GM12878 (cell line): ENCODE data around the gene SHC4. TPM values are rescaled to one million over a fixed set of nuclear protein-coding genes. Genes with fewer than 3 reads are reported as not detected.

ENCODE experiments used
- ATAC-seq: fragments of 200-7000 bp; cut with Tn5 transposase; 3 replicates; pipeline ENCODE4 v1.9.1; 2020; ENCODE audit warnings: mild to moderate bottlenecking, moderate library complexity
- Bru-seq: library from RNA; stranded (reverse); fragments of 400-500 nt; gene quantifications from one replicate; lab custom pipeline; 2021; lab: Mats Ljungman, UMichigan
- BruChase-seq, 2 experiments: library from RNA; stranded (reverse); fragments of 400-500 nt; gene quantifications; one replicate each; lab custom pipeline; 2021; lab: Mats Ljungman, UMichigan
- BruUV-seq: library from RNA; stranded (reverse); fragments of 400-500 nt; replicated peaks from 2 replicates; lab custom pipeline; 2021; lab: Mats Ljungman, UMichigan
- CTCF ChIA-PET: fragments of 300-600 bp; sonication (Branson Sonifier 250); formaldehyde crosslinking; extraction: SDS; loops from one replicate; lab custom pipeline; 2021; ENCODE audit warnings: inconsistent platforms; lab: Yijun Ruan, JAX
- POLR2A ChIA-PET: fragments of 350-600 bp; formaldehyde crosslinking; extraction: SDS; loops from one replicate; lab custom pipeline; 2021; ENCODE audit warnings: inconsistent platforms; lab: Charles Lee
- RAD21 ChIA-PET: fragments of 300-600 bp; sonication (Branson Sonifier 250); formaldehyde crosslinking; loops from one replicate; lab custom pipeline; 2023; ENCODE audit warnings: antibody characterized with exemption; ENCODE audit not compliant: unreplicated experiment; lab: Charles Lee
- SMC1A ChIA-PET: fragments of 300-600 bp; sonication (Branson Sonifier 250); formaldehyde crosslinking; loops from one replicate; lab custom pipeline; 2023; ENCODE audit not compliant: unreplicated experiment, uncharacterized antibody; lab: Charles Lee
- DNase-seq: peaks from one replicate; pipeline ENCODE4 v3.0.0-alpha.2; 2011; ENCODE audit warnings: low read depth, low spot score
- FAIRE-seq: peaks from 3 replicates; lab custom pipeline; 2011; peaks lifted over from hg19 to GRCh38; lab: Jason Lieb, UNC
- H2AFZ ChIP-seq: 2 replicates; pipeline ENCODE4 v1.6.0; 2011; ENCODE audit warnings: low read depth, low read length, control low read depth; ENCODE audit not compliant: control insufficient read depth
- H3K27ac ChIP-seq: 2 replicates; pipeline ENCODE4 v1.5.1; 2011; ENCODE audit warnings: control low read depth; ENCODE audit not compliant: control insufficient read depth, insufficient read depth
- H3K27me3 ChIP-seq, 2 experiments: replicated peaks in 1 of 2; 2 replicates each; pipeline versions ENCODE4 v1.6.0 to v1.6.1; 2011; ENCODE audit warnings: low read length in 1 of 2; ENCODE audit not compliant: control insufficient read depth in 2 of 2, insufficient read depth in 2 of 2
- H3K36me3 ChIP-seq, 2 experiments: 2 replicates each; pipeline ENCODE4 v1.5.1; 2011; ENCODE audit warnings: low read length in 1 of 2; ENCODE audit not compliant: control insufficient read depth in 2 of 2, insufficient read depth in 2 of 2
- H3K4me1 ChIP-seq: 2 replicates; pipeline ENCODE4 v1.6.1; 2011; ENCODE audit warnings: mild to moderate bottlenecking, low read length, moderate library complexity, mixed read lengths; ENCODE audit not compliant: control insufficient read depth, insufficient read depth
- H3K4me2 ChIP-seq: 2 replicates; pipeline ENCODE4 v1.6.0; 2011; ENCODE audit warnings: control low read depth; ENCODE audit not compliant: control insufficient read depth, insufficient read depth
- H3K4me3 ChIP-seq: fragments of 200-600 bp; sonication (generic); 2 replicates; pipeline ENCODE4 v1.5.1; 2016
- H3K79me2 ChIP-seq: 2 replicates; pipeline ENCODE4 v1.6.0; 2011; ENCODE audit warnings: low read length; ENCODE audit not compliant: control insufficient read depth, insufficient read depth
- H3K9ac ChIP-seq: 2 replicates; pipeline ENCODE4 v1.8.0; 2011; ENCODE audit warnings: low read length, control low read depth, mixed read lengths; ENCODE audit not compliant: control insufficient read depth, insufficient read depth
- H3K9me3 ChIP-seq: replicated peaks from 3 replicates; pipeline ENCODE4 v1.5.1; 2011; ENCODE audit warnings: mild to moderate bottlenecking, low read length; ENCODE audit not compliant: control insufficient read depth, insufficient read depth
- H4K20me1 ChIP-seq: 2 replicates; pipeline ENCODE4 v1.6.0; 2011; ENCODE audit not compliant: control insufficient read depth, insufficient read depth
- ATF7 ChIP-seq: fragments of 450-650 bp; IDR thresholded peaks from 2 replicates; pipeline ENCODE4 v1.6.1; 2016; ENCODE audit warnings: low read depth, mild to moderate bottlenecking
- CHD1 ChIP-seq: IDR thresholded peaks from 2 replicates; pipeline ENCODE4 v1.6.1; 2012; ENCODE audit warnings: low read depth, low read length, improper control_type of control experiment
- JUNB ChIP-seq: IDR thresholded peaks from 2 replicates; pipeline ENCODE4 v1.6.1; 2016; ENCODE audit warnings: antibody characterized with exemption, mild to moderate bottlenecking
- MEF2B ChIP-seq: fragments of 450-650 bp; IDR thresholded peaks from 2 replicates; pipeline ENCODE4 v1.6.1; 2018; ENCODE audit warnings: mild to moderate bottlenecking, moderate library complexity; ENCODE audit not compliant: partially characterized antibody, poor library complexity, severe bottlenecking
- NFYB ChIP-seq: IDR thresholded peaks from 2 replicates; pipeline ENCODE4 v1.6.1; 2011; ENCODE audit warnings: low read depth, mild to moderate bottlenecking, low read length, improper control_type of control experiment, moderate library complexity; ENCODE audit not compliant: insufficient read depth
- PKNOX1 ChIP-seq: fragments of 450-650 bp; IDR thresholded peaks from 2 replicates; pipeline ENCODE4 v1.6.1; 2016; ENCODE audit warnings: mild to moderate bottlenecking
- WGBS: methylation state at CpG from one replicate; pipeline ENCODE4 v1.1.6; 2016; ENCODE audit warnings: low lambda C conversion rate; ENCODE audit not compliant: insufficient replicate concordance, insufficient coverage; ENCODE audit errors: missing lambda C conversion rate; 5-methylcytosine and 5-hydroxymethylcytosine counted together
- in situ Hi-C: fragments of 300-500 bp; cut with MboI; formaldehyde crosslinking; loops from 9 replicates; pipeline ENCODE4 v1.14.3; 2018; ENCODE audit warnings: mixed read lengths
- intact Hi-C: fragments of 100-400 bp; cut with micrococcal nuclease; formaldehyde crosslinking; loops from one replicate; pipeline ENCODE4 v1.14.2; 2022; ENCODE audit not compliant: unreplicated experiment
- long read RNA-seq, 2 experiments: library from polyadenylated mRNA; unstranded; transcript quantifications; one replicate each; pipeline ENCODE4 v2.0.0, GENCODE V29; 2019 to 2020
- polyA minus RNA-seq, 3 experiments: library from RNA; depleted of rRNA, polyadenylated mRNA; stranded (reverse); fragments of >200 nt; gene quantifications; 2 replicates each; pipeline ENCODE4 v1.2.3, GENCODE V29; 2011
- polyA plus RNA-seq, 11 experiments: library from polyadenylated mRNA; depleted of rRNA in 4 of 11; unstranded in 6 of 11; stranded (reverse) in 5 of 11; fragments of >200 nt; fragmentation: Nextera tagmentation in 4 of 11; fragmentation: Illumina TruSeq in 1 of 11; extraction: Ambion mirVana in 4 of 11; extraction: Trizol in 1 of 11; gene quantifications; 1 replicate in 1 of 11; 2 replicates in 10 of 11; pipeline versions ENCODE4 v1.2.1 to v1.2.3, GENCODE V29; 2011 to 2016; ENCODE audit warnings: inconsistent platforms in 2 of 11, missing spikeins in 2 of 11, low read depth in 1 of 11
- total RNA-seq, 4 experiments: library from RNA; depleted of rRNA in 3 of 4; stranded (reverse); fragments of >200 nt in 3 of 4; fragmentation: Illumina TruSeq in 1 of 4; extraction: Trizol in 1 of 4; gene quantifications; 2 replicates each; pipeline versions ENCODE4 v1.2.1 to v1.2.3, GENCODE V29; 2013 to 2021
- TF ChIP-seq, protein P1 (sequence below), 3 experiments: IDR thresholded peaks in 2 of 3; conservative IDR thresholded peaks in 1 of 3; 2 replicates each; pipeline ENCODE4 v1.5.1; 2011; ENCODE audit warnings: low read depth in 3 of 3, low read length in 3 of 3, mild to moderate bottlenecking in 3 of 3, control low read depth in 2 of 3, moderate library complexity in 2 of 3, inconsistent platforms in 1 of 3, mixed read lengths in 1 of 3; ENCODE audit not compliant: control insufficient read depth in 2 of 3, insufficient read depth in 1 of 3; ENCODE audit errors: extremely low read depth in 1 of 3
- TF ChIP-seq, protein P2 (sequence below): IDR thresholded peaks from 2 replicates; pipeline ENCODE4 v1.6.1; 2012; ENCODE audit warnings: low read length, inconsistent platforms
- TF ChIP-seq, protein P3 (sequence below): fragments of 450-650 bp; IDR thresholded peaks from 2 replicates; pipeline ENCODE4 v1.6.1; 2014; ENCODE audit warnings: mild to moderate bottlenecking

Gene SHC4, protein sequence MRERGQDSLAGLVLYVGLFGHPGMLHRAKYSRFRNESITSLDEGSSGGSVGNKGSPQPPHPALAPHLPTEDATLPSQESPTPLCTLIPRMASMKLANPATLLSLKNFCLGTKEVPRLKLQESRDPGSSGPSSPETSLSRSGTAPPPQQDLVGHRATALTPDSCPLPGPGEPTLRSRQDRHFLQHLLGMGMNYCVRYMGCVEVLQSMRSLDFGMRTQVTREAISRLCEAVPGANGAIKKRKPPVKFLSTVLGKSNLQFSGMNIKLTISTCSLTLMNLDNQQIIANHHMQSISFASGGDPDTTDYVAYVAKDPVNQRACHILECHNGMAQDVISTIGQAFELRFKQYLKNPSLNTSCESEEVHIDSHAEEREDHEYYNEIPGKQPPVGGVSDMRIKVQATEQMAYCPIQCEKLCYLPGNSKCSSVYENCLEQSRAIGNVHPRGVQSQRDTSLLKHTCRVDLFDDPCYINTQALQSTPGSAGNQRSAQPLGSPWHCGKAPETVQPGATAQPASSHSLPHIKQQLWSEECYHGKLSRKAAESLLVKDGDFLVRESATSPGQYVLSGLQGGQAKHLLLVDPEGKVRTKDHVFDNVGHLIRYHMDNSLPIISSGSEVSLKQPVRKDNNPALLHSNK
- total RNA-seq (2013; cell fraction: nucleolus; rRNA removed), result 0.98 and 1.3 TPM in 2 replicates
- total RNA-seq (2014; rRNA removed) (0.22 and 0.28 TPM in 2 replicates), total RNA-seq (2014; rRNA removed; fragmentation: Illumina TruSeq; extraction: Trizol) (0.13 and 0.14 TPM in 2 replicates), total RNA-seq (2021) (0.15 and 0.35 TPM in 2 replicates), polyA plus RNA-seq (2011; rRNA removed) (0.77 and 1.5 TPM in 2 replicates), polyA plus RNA-seq (2014; fragmentation: Illumina TruSeq; extraction: Trizol) (0.25 TPM in 1 of 2 replicates, not detected in the other), polyA plus RNA-seq (2014; fragmentation: Nextera tagmentation; extraction: Ambion mirVana) (under 1 TPM; 0.04 to 0.08 TPM), polyA plus RNA-seq (2014; rRNA removed) (0.08 and 0.19 TPM in 2 replicates), polyA plus RNA-seq (2016; fragmentation: Nextera tagmentation; extraction: Ambion mirVana) (under 1 TPM; 0.13 to 0.87 TPM), polyA minus RNA-seq (2011; rRNA and poly(A)+ RNA removed) (4.3 and 4.4 TPM in 2 replicates), Bru-seq, nascent RNA (percentile 25 among the genes with signal in this experiment), BruChase-seq, experiment 1, labeled RNA remaining after a 6-hour chase (percentile 18 among the genes with signal in this experiment), BruChase-seq, experiment 2, labeled RNA remaining after a 2-hour chase (percentile 23 among the genes with signal in this experiment)
- not detected for polyA plus RNA-seq (2011; ENCODE audit: low read depth)
- 0.64 and 0.94 TPM in 2 replicates for polyA plus RNA-seq (2011; cell fraction: cytosol; rRNA removed)
- 1.8 and 2.6 TPM in 2 replicates for polyA plus RNA-seq (2011; cell fraction: nucleus; rRNA removed)
- polyA plus RNA-seq (2012), result 0.05 and 0.14 TPM in 2 replicates
- polyA minus RNA-seq (2011; cell fraction: cytosol; rRNA and poly(A)+ RNA removed), result 1.1 TPM in 1 of 2 replicates, not detected in the other
- 3.3 and 5.6 TPM in 2 replicates for polyA minus RNA-seq (2011; cell fraction: nucleus; rRNA and poly(A)+ RNA removed)
- long read RNA-seq, experiment 1, result 0 reads
- long read RNA-seq, experiment 2, partial matches to known transcripts, result 0 of 15 reads
- long read RNA-seq, experiment 2, other reads (novel, unspliced or antisense), result 15 of 15 reads

GRCh38 chr15:48963524-48964113 is at the start of gene SHC4:
TSS of gene SHC4 (minus strand) at chr15:48963919. CDS start at chr15:48963015, 904 bp downstream.
- ATAC-seq (peak; percentile 34), FAIRE-seq (no peak), DNase-seq (no peak)
- ChIA-PET SMC1A (interaction anchor here (0.7 to 6.6 kb wide), 16 partner anchors 11 to 361 kb away, joined by 3 to 112 read pairs (median 6); partner anchors contain the start of genes EID1 and SECISBP2L), POLR2A (no interaction called here), CTCF (interaction anchor here (0.9 to 9.1 kb wide), 13 partner anchors 12 to 182 kb away, joined by 3 to 129 read pairs (median 8); no protein-coding TSS in a partner anchor), RAD21 (interaction anchor here (0.8 to 5.1 kb wide), 10 partner anchors 13 to 104 kb away, joined by 3 to 78 read pairs (median 5); partner anchors contain the start of gene EID1)
- Histone ChIP-seq H3K79me2 (no peaks in the 10 kb centered on the region), H3K4me3 (peak within 1 kb of the TSS; percentile 54), H4K20me1 (no peaks in the 10 kb centered on the region), H3K4me1 (no peaks in the 10 kb centered on the region; the same call in 1 of the 2 replicates), H3K9ac (no peak within 1 kb of the TSS), H3K4me2 (peak within 1 kb of the TSS; percentile 94), H3K27me3 (peaks cover 0 to 11% of the 10 kb centered on the region in 2 experiments; a peak in 2 of 4 replicates), H3K36me3 (no peaks in the 10 kb centered on the region), H2AFZ (peak within 1 kb of the TSS; percentile 25), H3K9me3 (no peaks in the 10 kb centered on the region; the same call in 2 of the 3 replicates), H3K27ac (no peak within 1 kb of the TSS)
- TF ChIP-seq, protein P1, sequence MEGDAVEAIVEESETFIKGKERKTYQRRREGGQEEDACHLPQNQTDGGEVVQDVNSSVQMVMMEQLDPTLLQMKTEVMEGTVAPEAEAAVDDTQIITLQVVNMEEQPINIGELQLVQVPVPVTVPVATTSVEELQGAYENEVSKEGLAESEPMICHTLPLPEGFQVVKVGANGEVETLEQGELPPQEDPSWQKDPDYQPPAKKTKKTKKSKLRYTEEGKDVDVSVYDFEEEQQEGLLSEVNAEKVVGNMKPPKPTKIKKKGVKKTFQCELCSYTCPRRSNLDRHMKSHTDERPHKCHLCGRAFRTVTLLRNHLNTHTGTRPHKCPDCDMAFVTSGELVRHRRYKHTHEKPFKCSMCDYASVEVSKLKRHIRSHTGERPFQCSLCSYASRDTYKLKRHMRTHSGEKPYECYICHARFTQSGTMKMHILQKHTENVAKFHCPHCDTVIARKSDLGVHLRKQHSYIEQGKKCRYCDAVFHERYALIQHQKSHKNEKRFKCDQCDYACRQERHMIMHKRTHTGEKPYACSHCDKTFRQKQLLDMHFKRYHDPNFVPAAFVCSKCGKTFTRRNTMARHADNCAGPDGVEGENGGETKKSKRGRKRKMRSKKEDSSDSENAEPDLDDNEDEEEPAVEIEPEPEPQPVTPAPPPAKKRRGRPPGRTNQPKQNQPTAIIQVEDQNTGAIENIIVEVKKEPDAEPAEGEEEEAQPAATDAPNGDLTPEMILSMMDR (IDR thresholded peaks at IDR 0.05 in 2 of 3, conservative IDR thresholded peaks at IDR 0.05 in 1 of 3; ENCODE audit: control insufficient read depth in 2 of 3, extremely low read depth in 1 of 3, insufficient read depth in 1 of 3, low read depth in 3 of 3, low read length in 3 of 3), result 0 out of 6 replicates have a peak, but pooled peaks of 1 of the 3 experiments have one; percentile 5
- TF ChIP-seq JUNB (peak; percentile 36), PKNOX1 (peak; percentile 41; the same call in 1 of the 2 replicates), MEF2B (no peak), CHD1 (no peak), ATF7 (peak; percentile 58; the same call in 1 of the 2 replicates), NFYB (0 out of 2 replicates have a peak, but pooled peaks have one; percentile 7)
- TF ChIP-seq, protein P2, sequence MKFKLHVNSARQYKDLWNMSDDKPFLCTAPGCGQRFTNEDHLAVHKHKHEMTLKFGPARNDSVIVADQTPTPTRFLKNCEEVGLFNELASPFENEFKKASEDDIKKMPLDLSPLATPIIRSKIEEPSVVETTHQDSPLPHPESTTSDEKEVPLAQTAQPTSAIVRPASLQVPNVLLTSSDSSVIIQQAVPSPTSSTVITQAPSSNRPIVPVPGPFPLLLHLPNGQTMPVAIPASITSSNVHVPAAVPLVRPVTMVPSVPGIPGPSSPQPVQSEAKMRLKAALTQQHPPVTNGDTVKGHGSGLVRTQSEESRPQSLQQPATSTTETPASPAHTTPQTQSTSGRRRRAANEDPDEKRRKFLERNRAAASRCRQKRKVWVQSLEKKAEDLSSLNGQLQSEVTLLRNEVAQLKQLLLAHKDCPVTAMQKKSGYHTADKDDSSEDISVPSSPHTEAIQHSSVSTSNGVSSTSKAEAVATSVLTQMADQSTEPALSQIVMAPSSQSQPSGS, result peak; percentile 66
- TF ChIP-seq, protein P3, sequence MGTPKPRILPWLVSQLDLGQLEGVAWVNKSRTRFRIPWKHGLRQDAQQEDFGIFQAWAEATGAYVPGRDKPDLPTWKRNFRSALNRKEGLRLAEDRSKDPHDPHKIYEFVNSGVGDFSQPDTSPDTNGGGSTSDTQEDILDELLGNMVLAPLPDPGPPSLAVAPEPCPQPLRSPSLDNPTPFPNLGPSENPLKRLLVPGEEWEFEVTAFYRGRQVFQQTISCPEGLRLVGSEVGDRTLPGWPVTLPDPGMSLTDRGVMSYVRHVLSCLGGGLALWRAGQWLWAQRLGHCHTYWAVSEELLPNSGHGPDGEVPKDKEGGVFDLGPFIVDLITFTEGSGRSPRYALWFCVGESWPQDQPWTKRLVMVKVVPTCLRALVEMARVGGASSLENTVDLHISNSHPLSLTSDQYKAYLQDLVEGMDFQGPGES, result no peak
- in situ Hi-C loops (no loop called here), intact Hi-C loops (no loop called here)
- WGBS, result 2% methylated on average over 16 of the region's 16 CpGs
- no TSS peak for BruUV-seq
